Measurements from ENCODE around the gene CNTFR. TPM values are rescaled to one million over a fixed set of nuclear protein-coding genes. Genes with fewer than 3 reads are reported as not detected.

CNTFR gene
- total and polyA plus RNA-seq, 9 donors: 22.1 to 88.6 (median 61.2) TPM

- 24% methylated on average over 7 of the region's 13 CpGs for WGBS (ENCODE audit: insufficient coverage)
- H3K4me1 ChIP-seq (ENCODE audit: control insufficient read depth, insufficient read depth, low read length): peaks cover 47% of the 10 kb centered on the region
- no peaks in the 10 kb centered on the region for H3K36me3 ChIP-seq (ENCODE audit: control insufficient read depth, insufficient read depth, low read length)
- H3K27ac ChIP-seq (ENCODE audit: low read length): peak overlapping the region; percentile 76
- no peak overlapping the region for H3K4me3 ChIP-seq (ENCODE audit: low read length)
- no peaks in the 10 kb centered on the region for H3K27me3 ChIP-seq (ENCODE audit: control insufficient read depth, insufficient read depth, low read length)
- H3K9me3 ChIP-seq (replicated peaks; ENCODE audit: control insufficient read depth, low read depth, low read length): no peaks in the 10 kb centered on the region
- DNase-seq: peak; percentile 74
These were observed 78.7 kb downstream of the CNTFR start for GRCh38 chr9:34510497-34511468.

GRCh38 chr9:34508951-34509350, 80.6 kb downstream of the CNTFR start:
- no peak for DNase-seq
- Histone ChIP-seq H3K4me3 (ENCODE audit: low read length) (no peak overlapping the region), H3K4me1 (ENCODE audit: control insufficient read depth, insufficient read depth, low read length) (peaks cover 47% of the 10 kb centered on the region), H3K27me3 (ENCODE audit: control insufficient read depth, insufficient read depth, low read length) (no peaks in the 10 kb centered on the region), H3K9me3 (replicated peaks; ENCODE audit: control insufficient read depth, low read depth, low read length) (no peaks in the 10 kb centered on the region), H3K36me3 (ENCODE audit: control insufficient read depth, insufficient read depth, low read length) (no peaks in the 10 kb centered on the region), H3K27ac (ENCODE audit: low read length) (no peak overlapping the region)
- 87% methylated on average over 2 of the region's 3 CpGs for WGBS (ENCODE audit: insufficient coverage)

GRCh38 chr9:34508463-34508862, 81.1 kb downstream of the CNTFR start:
- no peaks in the 10 kb centered on the region for H3K36me3 ChIP-seq (ENCODE audit: control insufficient read depth, insufficient read depth, low read length)
- H3K4me3 ChIP-seq (ENCODE audit: low read length): no peak overlapping the region
- 80% methylated on average over 1 of the region's 3 CpGs for WGBS (ENCODE audit: insufficient coverage)
- H3K27ac ChIP-seq (ENCODE audit: low read length): no peak overlapping the region
- H3K27me3 ChIP-seq (ENCODE audit: control insufficient read depth, insufficient read depth, low read length): no peaks in the 10 kb centered on the region
- DNase-seq: no peak
- no peaks in the 10 kb centered on the region for H3K9me3 ChIP-seq (replicated peaks; ENCODE audit: control insufficient read depth, low read depth, low read length)
- peaks cover 42% of the 10 kb centered on the region for H3K4me1 ChIP-seq (ENCODE audit: control insufficient read depth, insufficient read depth, low read length)

GRCh38 chr9:34507966-34508365, 81.6 kb downstream of the CNTFR start:
- no peaks in the 10 kb centered on the region for H3K27me3 ChIP-seq (ENCODE audit: control insufficient read depth, insufficient read depth, low read length)
- DNase-seq: no peak
- H3K9me3 ChIP-seq (replicated peaks; ENCODE audit: control insufficient read depth, low read depth, low read length): no peaks in the 10 kb centered on the region

GRCh38 chr9:34507556-34507955, 82.0 kb downstream of the CNTFR start:
- Histone ChIP-seq H3K9me3 (replicated peaks; ENCODE audit: control insufficient read depth, low read depth, low read length) (no peaks in the 10 kb centered on the region), H3K4me1 (ENCODE audit: control insufficient read depth, insufficient read depth, low read length) (peaks cover 41% of the 10 kb centered on the region), H3K27me3 (ENCODE audit: control insufficient read depth, insufficient read depth, low read length) (no peaks in the 10 kb centered on the region), H3K36me3 (ENCODE audit: control insufficient read depth, insufficient read depth, low read length) (no peaks in the 10 kb centered on the region), H3K4me3 (ENCODE audit: low read length) (no peak overlapping the region), H3K27ac (ENCODE audit: low read length) (no peak overlapping the region)
- WGBS (ENCODE audit: insufficient coverage): 92% methylated on average over 2 of the region's 5 CpGs
- no peak for DNase-seq

More at GRCh38 chr9:34507966-34508365, 81.6 kb downstream of the CNTFR start:
- Histone ChIP-seq H3K27ac (ENCODE audit: low read length) (no peak overlapping the region), H3K4me1 (ENCODE audit: control insufficient read depth, insufficient read depth, low read length) (peaks cover 41% of the 10 kb centered on the region), H3K36me3 (ENCODE audit: control insufficient read depth, insufficient read depth, low read length) (no peaks in the 10 kb centered on the region), H3K4me3 (ENCODE audit: low read length) (no peak overlapping the region)

- 90% methylated on average over 5 of the region's 7 CpGs for WGBS (ENCODE audit: insufficient coverage)
- no peak overlapping the region for H3K27ac ChIP-seq (ENCODE audit: low read length)
- no peaks in the 10 kb centered on the region for H3K27me3 ChIP-seq (ENCODE audit: control insufficient read depth, insufficient read depth, low read length)
- H3K36me3 ChIP-seq (ENCODE audit: control insufficient read depth, insufficient read depth, low read length): no peaks in the 10 kb centered on the region
- H3K4me3 ChIP-seq (ENCODE audit: low read length): no peak overlapping the region
- H3K9me3 ChIP-seq (replicated peaks; ENCODE audit: control insufficient read depth, low read depth, low read length): no peaks in the 10 kb centered on the region
- no peak for DNase-seq
- H3K4me1 ChIP-seq (ENCODE audit: control insufficient read depth, insufficient read depth, low read length): peaks cover 42% of the 10 kb centered on the region
These were observed 82.9 kb downstream of the CNTFR start for GRCh38 chr9:34506623-34507022.

GRCh38 chr9:34505370-34506120, 84.0 kb downstream of the CNTFR start:
- Histone ChIP-seq H3K27me3 (ENCODE audit: control insufficient read depth, insufficient read depth, low read length) (no peaks in the 10 kb centered on the region), H3K36me3 (ENCODE audit: control insufficient read depth, insufficient read depth, low read length) (no peaks in the 10 kb centered on the region), H3K27ac (ENCODE audit: low read length) (no peak overlapping the region), H3K4me3 (ENCODE audit: low read length) (no peak overlapping the region), H3K4me1 (ENCODE audit: control insufficient read depth, insufficient read depth, low read length) (peaks cover 37% of the 10 kb centered on the region), H3K9me3 (replicated peaks; ENCODE audit: control insufficient read depth, low read depth, low read length) (no peaks in the 10 kb centered on the region)
- no peak for DNase-seq
- 100% methylated on average over 2 of the region's 5 CpGs for WGBS (ENCODE audit: insufficient coverage)

- peaks cover 28% of the 10 kb centered on the region for H3K4me1 ChIP-seq (ENCODE audit: control insufficient read depth, insufficient read depth, low read length)
- no peaks in the 10 kb centered on the region for H3K36me3 ChIP-seq (ENCODE audit: control insufficient read depth, insufficient read depth, low read length)
- H3K27ac ChIP-seq (ENCODE audit: low read length): no peak overlapping the region
- H3K4me3 ChIP-seq (ENCODE audit: low read length): no peak overlapping the region
- no peaks in the 10 kb centered on the region for H3K27me3 ChIP-seq (ENCODE audit: control insufficient read depth, insufficient read depth, low read length)
- H3K9me3 ChIP-seq (replicated peaks; ENCODE audit: control insufficient read depth, low read depth, low read length): no peaks in the 10 kb centered on the region
- no peak for DNase-seq
These were observed 86.1 kb downstream of the CNTFR start for GRCh38 chr9:34503406-34503805.

GRCh38 chr9:34502891-34503290, 86.6 kb downstream of the CNTFR start:
- Histone ChIP-seq H3K27me3 (ENCODE audit: control insufficient read depth, insufficient read depth, low read length) (no peaks in the 10 kb centered on the region), H3K4me3 (ENCODE audit: low read length) (no peak overlapping the region), H3K4me1 (ENCODE audit: control insufficient read depth, insufficient read depth, low read length) (peaks cover 28% of the 10 kb centered on the region), H3K9me3 (replicated peaks; ENCODE audit: control insufficient read depth, low read depth, low read length) (no peaks in the 10 kb centered on the region), H3K36me3 (ENCODE audit: control insufficient read depth, insufficient read depth, low read length) (no peaks in the 10 kb centered on the region), H3K27ac (ENCODE audit: low read length) (no peak overlapping the region)
- no peak for DNase-seq
- no CpG with 5 or more reads among the region's 6 CpGs for WGBS (ENCODE audit: insufficient coverage)

- Histone ChIP-seq H3K27ac (ENCODE audit: low read length) (no peak overlapping the region), H3K36me3 (ENCODE audit: control insufficient read depth, insufficient read depth, low read length) (no peaks in the 10 kb centered on the region), H3K4me1 (ENCODE audit: control insufficient read depth, insufficient read depth, low read length) (peaks cover 28% of the 10 kb centered on the region), H3K4me3 (ENCODE audit: low read length) (no peak overlapping the region), H3K27me3 (ENCODE audit: control insufficient read depth, insufficient read depth, low read length) (no peaks in the 10 kb centered on the region), H3K9me3 (replicated peaks; ENCODE audit: control insufficient read depth, low read depth, low read length) (no peaks in the 10 kb centered on the region)
- no peak for DNase-seq
- 37% methylated on average over 2 of the region's 10 CpGs for WGBS (ENCODE audit: insufficient coverage)
These were observed 87.1 kb downstream of the CNTFR start for GRCh38 chr9:34502471-34502870.

Measured in muscle of leg (tissue), 11 donors.